ENCODE measurements around the gene GRAMD1B. TPM values are rescaled to one million over a fixed set of nuclear protein-coding genes. Genes with fewer than 3 reads are reported as not detected.

Gene GRAMD1B
- total RNA-seq, 3 donors from 2014 or later, result 3.2 to 4.4 (median 4.1) TPM

DNA sequence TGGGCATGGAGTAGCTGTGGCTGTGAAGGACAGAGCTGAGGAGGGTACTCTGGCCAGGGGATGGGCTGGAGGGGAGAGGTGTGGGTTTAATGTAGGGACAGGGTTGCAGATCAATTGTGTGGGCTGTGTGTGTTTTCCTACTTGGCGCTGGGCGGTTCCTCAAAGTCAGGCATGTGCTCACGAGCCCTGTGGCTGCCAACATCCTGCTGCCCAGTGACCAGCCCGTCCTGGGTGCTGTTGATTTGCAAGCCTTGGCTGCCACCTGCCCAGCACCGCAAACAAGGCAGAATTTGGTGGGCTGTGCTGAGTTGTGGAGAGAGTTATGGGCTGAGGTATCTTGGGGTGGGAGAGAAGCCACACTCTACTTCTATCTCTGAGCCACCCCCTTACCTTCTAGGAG is 155.1 kb downstream of the GRAMD1B start:
- peak in 1 of 3 donors; percentile 28 for DNase-seq
- ATAC-seq, result peak; percentile 11
- Histone ChIP-seq H3K4me1 (ENCODE audit: low read depth) (peaks cover 18% of the 10 kb centered on the region), H3K36me3 (ENCODE audit: low read depth) (no peaks in the 10 kb centered on the region), H3K4me3 (no peak overlapping the region), H3K9me3 (no peaks in the 10 kb centered on the region)
- intact Hi-C loops (cut with DNase I, micrococcal nuclease), result loop anchor here in 1 of 2 donors (10.0 kb wide), 1 partner anchor 130 kb away; no protein-coding TSS in a partner anchor
- TF ChIP-seq, protein P1, sequence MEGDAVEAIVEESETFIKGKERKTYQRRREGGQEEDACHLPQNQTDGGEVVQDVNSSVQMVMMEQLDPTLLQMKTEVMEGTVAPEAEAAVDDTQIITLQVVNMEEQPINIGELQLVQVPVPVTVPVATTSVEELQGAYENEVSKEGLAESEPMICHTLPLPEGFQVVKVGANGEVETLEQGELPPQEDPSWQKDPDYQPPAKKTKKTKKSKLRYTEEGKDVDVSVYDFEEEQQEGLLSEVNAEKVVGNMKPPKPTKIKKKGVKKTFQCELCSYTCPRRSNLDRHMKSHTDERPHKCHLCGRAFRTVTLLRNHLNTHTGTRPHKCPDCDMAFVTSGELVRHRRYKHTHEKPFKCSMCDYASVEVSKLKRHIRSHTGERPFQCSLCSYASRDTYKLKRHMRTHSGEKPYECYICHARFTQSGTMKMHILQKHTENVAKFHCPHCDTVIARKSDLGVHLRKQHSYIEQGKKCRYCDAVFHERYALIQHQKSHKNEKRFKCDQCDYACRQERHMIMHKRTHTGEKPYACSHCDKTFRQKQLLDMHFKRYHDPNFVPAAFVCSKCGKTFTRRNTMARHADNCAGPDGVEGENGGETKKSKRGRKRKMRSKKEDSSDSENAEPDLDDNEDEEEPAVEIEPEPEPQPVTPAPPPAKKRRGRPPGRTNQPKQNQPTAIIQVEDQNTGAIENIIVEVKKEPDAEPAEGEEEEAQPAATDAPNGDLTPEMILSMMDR (IDR thresholded peaks at IDR 0.05), result no peak

DNA sequence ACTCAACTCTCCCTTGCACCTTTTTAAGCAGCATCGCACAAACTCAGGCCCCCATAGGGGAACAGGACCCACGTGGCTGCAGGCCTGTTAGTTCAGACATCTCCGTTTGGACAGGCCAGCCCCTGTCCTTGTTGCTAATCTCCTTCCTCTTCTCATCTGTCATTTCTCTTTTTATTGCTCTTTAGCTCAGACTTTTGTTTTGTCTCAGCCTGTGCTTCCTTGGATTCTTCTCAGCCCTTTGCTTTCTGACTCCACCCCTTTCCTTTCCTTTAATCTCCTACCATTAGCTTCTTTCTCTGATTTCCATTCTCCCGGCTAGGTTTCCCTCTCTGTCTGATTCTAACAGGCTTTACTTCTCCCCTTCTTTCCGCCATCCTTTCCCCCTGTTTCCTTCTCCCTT is 155.6 kb downstream of the GRAMD1B start:
- intact Hi-C loops (cut with DNase I, micrococcal nuclease), result loop anchor here in 1 of 2 donors (10.0 kb wide), 1 partner anchor 129 kb away; no protein-coding TSS in a partner anchor
- TF ChIP-seq, protein P1 (IDR thresholded peaks at IDR 0.05), result no peak
- no peak overlapping the region for H3K4me3 ChIP-seq
- H3K9me3 ChIP-seq, result no peaks in the 10 kb centered on the region
- peaks cover 23% of the 10 kb centered on the region for H3K4me1 ChIP-seq (ENCODE audit: low read depth)
- no peak for ATAC-seq
- no peak for DNase-seq
- H3K36me3 ChIP-seq (ENCODE audit: low read depth), result no peaks in the 10 kb centered on the region

DNA sequence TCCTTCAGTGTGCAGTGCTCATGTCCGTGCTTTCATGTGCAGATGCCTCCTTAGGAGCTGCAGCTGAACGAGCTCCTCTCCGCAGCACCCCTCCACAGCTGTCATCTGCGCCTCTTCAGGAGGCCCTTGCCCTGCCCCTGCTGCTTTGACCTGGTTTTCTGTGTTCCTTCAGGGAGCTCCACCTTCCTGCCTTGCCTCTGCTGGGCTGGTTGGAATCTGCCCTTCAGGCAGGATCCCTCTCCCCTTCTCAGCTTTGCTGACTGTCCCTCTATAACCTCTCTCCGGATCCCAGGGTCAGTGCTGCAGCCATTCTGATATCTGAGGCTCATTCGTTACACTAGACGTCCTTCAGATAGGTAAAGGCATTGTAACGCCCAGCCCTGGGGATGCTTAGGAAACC is 156.5 kb downstream of the GRAMD1B start:
- ATAC-seq (no peak), DNase-seq (no peak)
- Histone ChIP-seq H3K4me3 (no peak overlapping the region), H3K9me3 (no peaks in the 10 kb centered on the region), H3K36me3 (ENCODE audit: low read depth) (no peaks in the 10 kb centered on the region), H3K4me1 (ENCODE audit: low read depth) (peaks cover 26% of the 10 kb centered on the region)
- TF ChIP-seq, protein P1 (IDR thresholded peaks at IDR 0.05), result no peak
- intact Hi-C loops (cut with DNase I, micrococcal nuclease), result loop anchor here in 1 of 2 donors (10.0 kb wide), 1 partner anchor 128 kb away; no protein-coding TSS in a partner anchor

DNA sequence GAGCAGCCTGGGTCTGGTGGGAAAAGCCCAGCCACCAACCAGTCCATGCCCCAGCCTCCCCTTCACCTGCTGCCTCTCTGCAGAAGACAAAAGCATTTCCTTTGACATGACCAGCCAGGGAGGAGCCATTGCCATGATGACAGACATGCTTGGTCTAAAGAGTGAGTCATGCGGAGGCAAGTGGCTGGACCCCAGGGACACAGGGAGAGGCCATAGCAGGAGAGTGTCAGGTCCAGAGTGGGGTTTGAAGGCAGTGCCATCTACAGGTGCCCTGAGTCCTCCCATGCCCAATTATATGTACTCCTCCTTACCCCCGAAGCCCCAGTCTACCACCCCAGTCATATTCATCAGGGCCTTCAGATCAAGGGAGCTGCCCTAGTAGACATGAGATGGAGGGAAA is 157.0 kb downstream of the GRAMD1B start:
- ATAC-seq (no peak), DNase-seq (no peak)

DNA sequence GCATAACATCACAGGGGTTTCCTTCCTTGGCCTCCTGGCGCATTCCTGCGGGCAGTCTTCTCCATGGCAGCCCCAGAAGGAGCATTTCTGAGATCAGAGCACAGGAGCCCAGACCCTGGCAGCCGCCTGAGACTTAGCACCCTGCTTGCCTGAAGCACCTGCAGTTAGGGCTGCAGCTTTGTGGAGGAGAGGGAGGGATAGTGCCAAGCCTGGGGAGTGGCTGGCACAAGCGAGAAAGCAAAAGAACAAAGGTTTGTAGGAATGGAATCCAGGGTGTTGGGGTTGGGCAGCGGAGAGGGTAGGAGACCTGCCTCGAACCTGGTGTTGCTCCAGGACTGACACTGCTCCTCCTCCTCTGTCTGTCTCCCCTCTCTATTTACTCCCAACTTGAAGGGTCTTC is 157.5 kb downstream of the GRAMD1B start:
- peaks cover 26% of the 10 kb centered on the region for H3K4me1 ChIP-seq (ENCODE audit: low read depth)
- intact Hi-C loops (cut with DNase I, micrococcal nuclease), result loop anchor here in 1 of 2 donors (10.0 kb wide), 1 partner anchor 127 kb away; no protein-coding TSS in a partner anchor
- no peaks in the 10 kb centered on the region for H3K9me3 ChIP-seq
- no peak overlapping the region for H3K4me3 ChIP-seq
- DNase-seq, result peak in 2 of 3 donors; percentile 39 to 54
- ATAC-seq, result peak; percentile 49
- TF ChIP-seq, protein P1 (IDR thresholded peaks at IDR 0.05), result no peak
- H3K36me3 ChIP-seq (ENCODE audit: low read depth), result no peaks in the 10 kb centered on the region

More for the DNA sequence above, 157.0 kb downstream of the GRAMD1B start:
- intact Hi-C loops (cut with DNase I, micrococcal nuclease), result loop anchor here in 1 of 2 donors (10.0 kb wide), 1 partner anchor 128 kb away; no protein-coding TSS in a partner anchor
- H3K4me3 ChIP-seq, result no peak overlapping the region
- H3K36me3 ChIP-seq (ENCODE audit: low read depth), result no peaks in the 10 kb centered on the region
- H3K9me3 ChIP-seq, result no peaks in the 10 kb centered on the region
- TF ChIP-seq, protein P1 (IDR thresholded peaks at IDR 0.05), result no peak
- H3K4me1 ChIP-seq (ENCODE audit: low read depth), result peaks cover 26% of the 10 kb centered on the region

All from mucosa of descending colon (tissue), 3 donors.